CD4-positive, alpha-beta T cell treated with Interleukin-2 at 100 ng/mL for 4 hours (primary cell): ENCODE measurements around the gene ADAMTS8.

Experiments
- DNase-seq: peaks from one replicate; pipeline ENCODE4 v3.0.0-alpha.2; 2020; ENCODE audit warnings: low spot score

Gene ADAMTS8

DNA sequence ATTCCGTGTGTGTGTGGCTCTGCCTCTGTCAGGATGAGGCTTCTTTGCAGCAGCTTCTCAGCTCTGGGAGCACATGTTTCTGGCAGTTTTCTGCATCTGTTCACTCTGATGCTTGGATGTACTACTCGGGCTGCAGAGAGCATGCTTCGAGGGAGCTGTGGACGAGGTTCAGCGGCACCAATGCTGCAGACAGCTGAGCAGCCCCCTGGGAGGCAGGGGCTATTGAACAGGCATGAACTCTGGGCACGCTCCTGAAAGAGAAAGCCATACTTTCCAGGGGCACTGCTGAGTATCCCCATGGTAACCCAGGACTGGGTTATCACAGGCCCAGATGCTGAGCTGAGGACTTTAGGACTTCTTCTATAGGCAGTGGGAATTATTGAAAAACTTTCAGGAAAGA lies 33.8 kb downstream of the ADAMTS8 start:
- no peak for DNase-seq

DNA sequence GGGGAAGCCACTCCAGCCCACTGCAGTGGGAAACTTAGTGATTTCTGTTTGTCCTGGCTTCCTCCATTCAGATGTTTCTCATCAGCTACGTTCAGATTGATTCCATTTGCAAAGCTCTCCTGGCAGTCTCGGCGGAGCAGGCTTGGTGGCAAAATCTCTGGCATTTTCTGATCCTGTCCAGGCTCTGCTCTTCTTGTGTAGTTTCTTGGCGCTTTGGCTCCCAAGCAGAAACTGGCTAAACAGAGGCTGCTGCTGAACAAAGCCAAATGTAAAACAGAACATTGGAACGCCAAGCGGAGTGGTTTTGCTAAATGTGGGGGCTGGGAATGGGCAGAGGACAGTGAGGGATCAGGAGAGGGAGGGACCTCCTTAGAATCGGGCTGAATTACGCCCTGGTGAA lies 36.7 kb downstream of the ADAMTS8 start:
- DNase-seq = no peak

DNA sequence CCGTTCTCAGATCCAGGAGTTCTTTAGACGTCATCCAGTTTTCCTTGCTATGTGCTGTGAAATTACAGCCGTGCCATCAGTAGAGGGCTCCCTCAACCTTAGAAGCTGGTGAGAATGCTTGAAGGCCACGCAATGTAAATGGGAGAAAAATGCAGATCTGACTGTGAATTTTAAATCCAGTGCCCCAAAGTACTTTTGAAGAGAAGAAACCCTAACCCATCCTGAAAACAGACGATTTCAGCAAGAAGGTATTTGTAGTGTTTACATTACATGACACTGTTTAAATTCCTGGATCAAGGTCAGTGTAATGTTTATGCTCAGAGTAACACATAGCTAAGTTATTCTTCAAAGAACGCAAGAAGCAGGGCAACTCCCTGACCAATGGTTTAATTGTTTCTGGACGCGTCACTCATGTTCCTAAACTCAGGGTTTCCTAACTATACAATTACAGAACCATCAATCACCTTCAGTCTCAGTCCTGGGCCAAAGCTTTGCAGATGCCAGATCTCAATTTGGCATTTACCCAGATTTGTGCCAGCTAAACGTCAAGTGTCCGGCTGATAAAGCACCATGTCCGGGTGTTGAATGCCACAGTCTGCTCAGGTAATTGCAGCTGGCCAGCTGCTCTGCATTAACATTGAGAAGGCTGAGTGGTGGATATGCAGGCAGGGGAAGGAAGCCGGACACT lies 38.2 kb downstream of the ADAMTS8 start:
- no peak for DNase-seq

DNA sequence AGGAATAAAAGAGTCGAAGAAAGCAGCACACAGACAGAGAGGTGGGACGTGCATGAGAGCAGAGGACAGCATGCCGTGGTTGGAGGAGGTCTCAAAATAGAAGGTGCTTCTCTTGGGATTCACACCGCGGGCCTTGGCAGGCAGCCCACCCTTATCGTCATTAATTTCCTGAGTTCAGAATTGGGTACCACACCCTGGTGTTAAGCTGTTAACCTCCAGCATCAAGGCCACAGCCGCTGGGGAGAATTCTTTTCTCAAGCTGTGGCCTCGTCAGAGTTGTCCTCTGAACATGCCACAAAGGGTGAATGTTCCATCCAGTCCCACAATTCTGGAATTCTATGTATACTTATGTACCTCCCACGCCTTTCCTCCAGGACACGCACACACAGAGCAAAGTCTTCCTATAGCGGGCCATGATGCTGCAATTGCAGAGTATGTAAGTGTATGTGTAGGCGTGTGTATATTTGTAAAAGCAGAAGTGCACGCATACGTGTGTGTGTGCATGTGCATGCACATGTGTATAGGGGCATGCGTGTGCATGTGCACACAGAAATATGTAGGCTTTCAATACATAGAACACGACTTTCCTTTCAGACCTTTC lies 39.0 kb downstream of the ADAMTS8 start:
- DNase-seq = peak; percentile 46

DNA sequence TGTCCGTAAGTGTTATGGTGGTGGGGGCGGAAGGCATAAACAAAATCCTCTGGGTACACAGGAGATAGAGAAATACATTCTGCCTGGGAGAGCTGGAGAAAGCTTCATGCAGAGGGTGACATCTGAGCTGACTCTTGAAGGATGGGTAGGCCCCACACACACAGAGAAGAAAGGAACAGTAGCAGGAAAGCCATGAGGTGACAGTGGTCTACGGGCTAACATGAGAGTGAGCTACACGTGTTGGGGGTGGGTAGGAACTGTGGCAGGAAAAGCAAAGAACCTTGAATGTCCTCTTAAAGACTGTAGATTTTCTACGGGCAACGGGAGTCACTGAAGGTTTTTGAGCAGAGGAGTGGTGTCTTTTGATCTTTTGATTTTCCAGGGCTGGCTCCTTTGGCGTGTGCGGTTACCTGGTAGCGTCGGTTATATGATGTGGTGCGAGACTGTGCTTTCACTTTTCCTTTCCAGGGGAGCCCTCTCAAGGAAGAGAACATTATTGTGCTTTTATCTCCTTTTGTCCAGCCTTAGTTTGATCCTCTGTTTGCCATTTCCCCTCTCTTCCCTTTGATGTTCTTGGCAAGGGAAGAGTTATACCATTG lies 39.7 kb downstream of the ADAMTS8 start:
- peak; percentile 14 for DNase-seq

DNA sequence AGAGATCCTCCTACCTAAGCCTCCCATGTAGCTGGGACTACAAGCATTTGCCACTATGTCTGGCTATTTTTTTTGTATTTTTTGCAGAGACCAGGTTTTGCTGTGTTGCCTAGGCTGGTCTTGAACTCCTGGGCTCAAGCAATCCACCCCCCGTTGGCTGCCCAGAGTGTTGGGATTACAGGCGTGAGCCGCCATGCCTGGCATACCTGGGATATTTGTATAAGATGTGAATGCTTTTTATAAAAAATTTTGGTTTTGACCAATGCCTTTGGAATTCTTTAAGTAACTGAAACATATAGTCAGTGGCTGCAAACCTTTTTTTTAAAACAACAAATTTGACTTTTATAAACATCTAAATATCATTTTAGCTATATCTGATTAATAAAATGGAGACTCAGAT lies 42.4 kb downstream of the ADAMTS8 start:
- no peak for DNase-seq

DNA sequence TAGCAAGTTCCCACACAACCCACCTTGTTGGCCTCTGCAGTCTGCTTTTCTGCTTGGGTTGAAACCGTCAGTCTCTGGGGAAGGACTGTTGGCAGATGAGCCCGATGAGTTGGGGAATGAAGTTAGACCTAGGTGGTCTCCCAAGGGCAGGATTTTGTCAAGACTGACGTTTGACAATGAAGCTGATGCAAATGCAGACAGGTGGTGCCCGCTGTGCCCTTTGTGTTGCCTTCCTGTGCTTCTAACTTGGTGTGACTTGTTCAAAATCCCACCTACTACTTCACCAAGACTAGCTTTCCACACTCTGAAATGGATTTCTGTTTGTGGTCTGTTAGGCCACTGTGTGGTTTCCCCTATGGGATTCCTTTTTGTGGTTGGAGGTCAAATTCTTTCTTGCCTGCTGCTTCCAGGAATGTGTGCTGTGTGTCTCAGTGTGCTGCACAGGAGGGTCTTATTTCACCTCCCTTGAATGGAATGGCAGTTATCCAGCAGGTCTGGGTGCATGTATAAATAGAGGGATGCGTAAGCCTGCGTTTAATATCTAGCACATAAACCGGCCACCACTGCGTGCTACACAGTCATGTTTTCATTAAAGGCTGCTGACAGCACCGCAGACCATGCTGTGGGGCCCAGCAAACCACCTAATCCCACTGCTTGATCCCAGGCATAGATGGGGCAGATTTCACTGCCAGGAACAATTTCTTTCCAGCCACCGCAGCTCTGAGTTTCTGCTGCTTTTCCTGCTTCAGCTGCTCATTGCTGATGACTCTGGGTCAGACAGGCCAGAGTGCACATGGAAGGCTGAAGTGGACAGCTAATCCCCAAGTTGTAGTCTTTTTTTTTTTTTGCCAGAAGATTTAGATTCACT lies 44.8 kb downstream of the ADAMTS8 start:
- DNase-seq = no peak

DNA sequence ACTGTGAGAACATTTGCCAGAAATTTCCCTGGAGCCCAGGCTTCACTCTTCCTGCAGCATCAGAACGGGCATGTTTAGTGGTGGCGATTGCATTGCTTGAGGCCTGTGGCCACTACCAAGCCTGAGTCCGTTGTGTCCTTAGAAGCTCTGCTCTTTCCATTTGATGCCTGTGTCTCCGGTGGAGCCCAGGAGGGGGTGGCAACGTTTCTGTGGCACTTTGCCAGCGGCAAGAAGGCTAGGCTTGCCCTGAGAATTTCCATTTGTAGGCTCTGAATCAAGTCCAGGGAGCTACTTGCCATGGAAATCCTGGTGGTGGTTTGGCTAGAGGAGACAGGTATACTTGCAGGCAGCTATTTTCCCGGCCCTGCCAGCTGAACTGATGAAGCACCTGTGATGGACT lies 47.1 kb downstream of the ADAMTS8 start:
- DNase-seq = no peak

DNA sequence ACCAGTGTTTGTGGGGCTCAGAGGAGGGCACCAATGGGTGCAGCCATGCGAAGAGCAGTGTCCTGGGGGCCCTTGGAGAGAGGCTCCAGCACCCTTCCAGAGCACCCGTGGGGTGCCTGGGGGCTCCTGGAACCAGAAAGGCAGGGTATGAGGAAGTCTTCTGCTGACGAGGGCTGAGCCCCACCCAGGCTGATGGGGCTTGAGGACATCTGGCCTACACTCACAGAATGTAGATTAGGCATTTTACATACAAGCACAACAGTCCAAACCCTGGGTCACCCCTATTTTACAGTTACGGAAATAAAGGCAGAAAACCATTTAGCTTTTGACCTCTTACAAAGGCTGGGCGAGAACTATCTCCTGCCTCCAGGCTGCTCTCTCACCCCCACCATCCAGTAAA lies 47.6 kb downstream of the ADAMTS8 start:
- DNase-seq = no peak

DNA sequence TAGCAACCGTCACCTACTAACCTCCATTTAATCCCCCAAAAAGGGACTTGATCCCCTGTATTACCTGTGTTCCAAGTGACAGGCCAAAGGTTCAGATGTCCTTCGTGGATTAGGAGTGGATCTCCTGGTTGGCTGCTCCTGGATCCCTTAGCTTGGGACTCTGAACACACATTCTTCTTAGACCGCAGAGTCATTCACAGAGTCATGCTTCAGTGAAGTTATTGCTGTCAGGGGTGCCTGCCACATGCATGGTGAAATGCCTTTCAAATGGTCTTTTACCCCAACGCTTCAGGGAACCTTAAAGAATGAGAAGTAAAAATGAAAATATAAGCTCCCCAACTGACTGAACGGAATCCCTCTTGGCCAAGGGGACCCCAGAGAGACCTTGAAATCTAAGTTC lies 49.1 kb downstream of the ADAMTS8 start:
- no peak for DNase-seq

DNA sequence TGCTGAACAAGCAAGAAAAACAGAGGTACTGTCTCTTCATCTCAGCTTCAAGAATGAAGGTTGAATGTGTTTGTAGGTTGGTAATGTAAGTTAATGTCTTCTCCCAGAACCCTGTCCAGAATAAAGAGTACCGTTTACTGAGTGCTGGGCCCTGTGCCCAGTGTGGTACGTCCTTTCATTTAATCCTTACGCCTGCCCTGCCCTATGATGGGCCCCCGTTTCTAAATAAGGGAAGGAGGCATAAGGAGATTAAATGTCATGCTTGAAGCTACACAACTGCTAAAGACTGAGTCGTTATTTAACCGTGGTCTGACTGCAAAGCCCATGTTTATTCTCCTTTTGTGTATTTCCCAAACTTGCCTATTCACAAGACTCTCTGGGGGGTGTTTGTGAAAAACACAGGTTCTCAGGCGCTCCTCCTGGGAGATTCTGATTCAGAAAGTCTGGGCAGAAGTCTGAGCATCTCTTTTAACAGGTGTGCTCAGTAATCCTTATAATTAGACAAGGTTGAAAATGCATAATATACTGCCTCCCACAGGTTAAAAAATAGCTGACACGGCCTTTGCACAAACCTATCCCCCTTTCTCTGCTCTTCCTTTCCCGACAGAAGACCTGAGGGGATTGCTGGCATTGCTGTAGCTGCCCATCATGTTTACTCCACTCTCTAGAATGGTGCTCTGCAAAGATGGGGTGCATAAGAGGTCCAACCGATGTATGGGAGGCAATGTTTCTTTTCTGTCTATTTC lies 57.4 kb downstream of the ADAMTS8 start:
- DNase-seq = no peak

DNA sequence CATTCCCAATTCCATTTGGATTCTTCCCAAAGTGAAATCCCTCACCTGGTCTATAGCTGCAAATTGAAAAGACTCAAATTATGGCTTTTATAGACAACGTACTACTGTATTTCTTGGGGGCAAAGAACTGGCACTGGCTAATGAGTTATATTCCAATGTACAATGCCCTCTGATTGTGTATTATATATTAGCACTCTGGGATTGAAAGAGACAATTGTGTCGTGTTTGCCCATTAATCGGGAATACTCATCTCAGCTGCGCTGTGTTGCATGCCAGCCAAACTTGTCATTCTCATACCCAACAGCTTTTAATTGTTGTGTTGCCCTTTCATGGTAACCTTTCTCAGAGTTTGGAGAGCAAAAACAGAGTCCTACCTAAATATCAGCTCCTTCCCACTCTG lies 58.7 kb downstream of the ADAMTS8 start:
- DNase-seq = no peak

DNA sequence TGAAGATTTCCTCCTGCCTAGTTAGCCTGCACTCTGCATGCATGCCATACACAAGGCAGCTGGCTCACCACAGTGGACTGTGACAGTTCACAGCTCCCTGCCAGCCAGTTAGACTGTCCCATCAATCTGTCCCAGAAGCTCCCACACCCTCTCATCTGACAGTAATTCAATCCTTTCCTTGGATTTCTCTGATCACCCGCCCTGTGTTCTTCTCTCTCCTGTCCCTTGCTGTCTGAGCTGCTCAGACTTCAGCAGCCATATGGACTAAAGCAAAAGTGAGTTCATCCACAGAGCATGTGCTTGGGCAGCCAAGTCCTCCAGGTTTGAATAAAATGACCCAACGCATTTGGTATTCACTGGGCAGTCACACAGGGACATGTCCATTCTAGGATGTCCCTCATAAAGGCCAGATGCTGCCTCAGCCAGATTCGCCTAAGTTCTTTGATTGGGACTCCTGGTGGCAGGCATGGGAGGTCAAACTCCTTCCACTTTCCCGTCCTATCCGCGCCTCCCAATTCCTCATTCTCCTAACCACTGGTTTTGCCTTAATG lies 59.2 kb downstream of the ADAMTS8 start:
- no peak for DNase-seq

DNA sequence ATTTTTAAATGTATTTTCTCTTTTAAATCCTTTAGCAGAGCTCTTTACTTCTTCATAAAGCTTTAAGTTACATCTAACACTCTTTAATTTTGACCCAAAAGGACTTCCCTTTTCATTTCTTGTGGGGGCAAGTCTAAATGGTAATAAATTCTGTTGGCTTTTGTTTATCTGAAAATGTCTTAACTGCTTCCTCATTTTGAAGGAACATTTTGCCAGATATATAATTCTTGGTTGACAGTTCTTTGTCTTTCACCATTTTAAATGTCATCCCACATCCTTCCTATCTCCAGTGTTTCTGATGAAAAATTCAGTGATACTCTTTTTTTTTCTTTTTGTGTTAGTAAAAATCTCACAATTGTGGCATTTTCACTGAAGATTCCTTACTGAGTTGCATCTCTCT lies 69.0 kb downstream of the ADAMTS8 start:
- DNase-seq = no peak

DNA sequence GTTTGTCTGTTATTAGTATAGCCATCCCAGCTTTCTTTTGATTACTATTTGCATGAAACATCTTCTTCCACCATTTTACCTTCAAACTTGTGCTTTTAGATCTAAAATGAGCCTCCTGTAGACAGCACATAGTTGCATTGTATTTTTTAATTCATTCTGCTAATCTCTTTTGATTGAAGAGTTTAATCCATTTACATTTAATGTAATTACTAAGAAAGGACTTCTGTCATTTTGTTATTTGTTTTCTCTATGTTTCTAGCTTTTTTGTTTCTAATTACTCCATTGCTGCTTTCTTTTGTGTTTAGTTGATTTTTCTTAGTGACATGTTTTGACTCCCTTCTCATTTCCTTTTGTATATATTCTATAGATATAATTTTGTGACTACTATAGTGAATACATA lies 70.0 kb downstream of the ADAMTS8 start:
- no peak for DNase-seq
